Left renal cortex interstitium (tissue), 4 donors: ENCODE data around the gene C1orf159. TPM values are rescaled to one million over a fixed set of nuclear protein-coding genes. Genes with fewer than 3 reads are reported as not detected.
"Not testable (repeated sequence)": the region's sequence is repeated elsewhere in the genome, so short reads cannot be mapped to it uniquely, and the experiment has no call there.

Experiments
- DNase-seq, 4 donors: peaks; one replicate each; pipeline ENCODE4 v3.0.0-alpha.2; 2013; ENCODE audit warnings: low read depth in 4 of 4, low spot score in 2 of 4, missing footprints in 1 of 4
- polyA plus RNA-seq, 4 donors: library from polyadenylated mRNA; unstranded; fragments of 120-200 nt; gene quantifications; one replicate each; pipeline ENCODE4 v1.2.1, GENCODE V29; 2013; ENCODE audit not compliant: insufficient read length in 4 of 4

The C1orf159 gene
- polyA plus RNA-seq, 4 donors = 5.5 to 24.1 (median 14.1) TPM

- no peak for DNase-seq
These were observed 32.2 kb downstream of the C1orf159 start for GRCh38 chr1:1083416-1084371.

GRCh38 chr1:1082776-1083415 is 33.0 kb downstream of the C1orf159 start:
- DNase-seq = no peak

- no peak for DNase-seq
These were observed 33.6 kb downstream of the C1orf159 start for GRCh38 chr1:1082239-1082775.

DNA sequence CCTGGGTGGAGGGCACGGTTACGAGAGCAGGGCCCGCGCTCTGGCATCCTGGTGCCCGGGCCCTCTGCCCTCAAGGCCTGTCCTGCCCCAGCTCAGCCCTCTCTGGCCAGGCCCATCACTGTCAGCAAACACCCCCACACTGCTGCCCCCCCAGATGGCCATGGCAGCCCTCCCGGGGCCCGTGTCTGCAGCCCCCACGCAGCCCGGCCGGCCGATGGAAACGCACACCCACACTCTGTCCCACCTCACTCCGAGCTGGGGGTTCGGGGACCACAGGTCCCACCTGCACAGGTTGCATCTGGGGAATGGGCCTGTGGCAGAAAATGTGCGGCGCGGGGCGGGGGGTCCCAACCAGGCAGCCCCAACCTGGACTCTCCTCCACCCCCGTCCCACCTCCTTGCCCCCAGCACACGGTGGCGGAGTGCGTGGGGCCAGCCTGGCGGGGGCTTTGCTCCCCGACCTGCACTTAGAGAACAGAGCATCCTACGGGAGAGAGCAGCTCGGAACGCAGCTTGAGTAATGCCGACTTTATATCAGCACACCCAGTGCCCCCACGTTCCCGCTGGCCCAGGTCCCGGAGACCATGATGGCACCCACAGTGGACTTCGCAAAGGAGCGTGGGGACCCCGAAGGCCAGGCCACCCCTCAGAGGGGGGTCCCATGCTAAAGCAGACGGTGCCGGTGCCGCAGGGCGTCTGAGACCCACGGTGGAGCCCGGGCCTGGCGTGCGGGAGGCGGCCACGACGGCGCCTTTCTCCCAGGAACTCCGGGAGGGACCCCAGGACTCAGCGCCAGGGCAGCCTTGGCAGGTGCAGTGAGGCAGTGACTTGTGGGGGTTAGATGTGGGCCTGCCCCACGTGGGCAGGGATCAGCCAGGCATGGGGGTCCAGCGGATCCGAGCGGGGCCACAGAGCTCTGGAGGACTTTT is 34.3 kb downstream of the C1orf159 start:
- no peak for DNase-seq

GRCh38 chr1:1080951-1081310 is 35.0 kb downstream of the C1orf159 start:
- no peak for DNase-seq

DNA sequence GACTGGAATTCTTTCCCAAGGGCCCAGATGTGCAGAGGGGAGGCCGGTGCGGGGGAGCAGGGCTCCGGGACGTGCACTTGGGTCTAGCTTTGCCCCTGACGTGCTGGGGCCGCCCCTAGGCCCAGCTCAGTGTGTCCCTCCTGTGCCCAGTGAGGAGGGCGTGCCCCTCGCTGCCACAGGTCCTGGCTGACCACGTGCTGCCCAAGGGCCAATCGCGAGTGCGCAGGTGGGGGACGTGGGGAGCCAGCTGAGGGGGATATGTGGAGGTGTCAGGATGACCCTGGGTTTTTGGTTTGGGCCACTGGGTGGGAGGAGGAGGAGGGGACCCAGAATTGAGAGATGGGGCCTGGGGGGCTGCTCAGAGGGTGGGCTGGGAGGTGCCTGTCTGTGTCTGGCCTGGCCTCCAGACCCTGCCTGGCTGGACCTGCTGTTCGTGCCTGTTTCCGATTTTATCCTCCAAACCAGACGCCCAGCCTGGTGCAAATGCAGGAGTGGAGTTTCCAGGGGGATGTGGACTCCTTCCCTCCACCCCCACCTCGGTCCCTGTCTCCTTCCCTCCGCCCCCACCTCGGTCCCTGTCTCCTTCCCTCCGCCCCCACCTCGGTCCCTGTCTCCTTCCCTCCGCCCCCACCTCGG is 35.6 kb downstream of the C1orf159 start:
- DNase-seq = no peak

DNA sequence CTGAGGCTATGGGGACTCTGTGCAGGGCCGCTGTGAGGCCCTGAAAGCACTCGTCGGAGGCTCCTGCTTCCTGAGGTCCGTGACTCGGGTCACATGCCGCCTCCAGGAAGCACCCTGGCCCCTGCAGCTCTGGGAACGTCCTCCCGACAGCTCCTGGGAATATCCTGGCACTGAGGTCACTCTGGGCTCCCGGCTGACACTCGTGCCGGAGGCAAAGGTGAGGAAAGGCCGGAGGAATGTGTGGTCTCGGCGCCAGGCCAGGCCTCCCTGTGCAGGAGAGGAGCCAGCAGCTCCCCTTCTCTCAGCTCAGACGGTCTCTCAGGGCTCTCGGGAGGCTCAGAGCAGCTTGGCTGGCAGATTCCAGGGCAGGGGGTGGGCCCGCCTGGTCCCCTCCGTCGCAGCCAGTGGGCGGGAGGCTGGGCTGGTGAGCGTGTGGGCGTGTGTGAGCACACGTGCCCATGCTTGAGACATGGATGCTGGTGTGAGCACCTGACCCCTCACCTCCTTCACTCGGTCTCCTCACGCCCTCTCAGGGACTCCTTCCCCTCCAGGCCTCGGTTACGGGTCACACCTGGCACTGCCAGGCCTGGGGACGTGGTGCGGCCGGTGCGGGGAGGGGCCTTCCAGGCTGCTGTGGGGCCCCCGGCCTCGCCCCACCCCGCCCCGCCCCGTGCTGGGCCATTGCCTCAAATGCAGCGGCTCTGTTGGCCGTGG is 36.3 kb downstream of the C1orf159 start:
- DNase-seq = no peak

DNA sequence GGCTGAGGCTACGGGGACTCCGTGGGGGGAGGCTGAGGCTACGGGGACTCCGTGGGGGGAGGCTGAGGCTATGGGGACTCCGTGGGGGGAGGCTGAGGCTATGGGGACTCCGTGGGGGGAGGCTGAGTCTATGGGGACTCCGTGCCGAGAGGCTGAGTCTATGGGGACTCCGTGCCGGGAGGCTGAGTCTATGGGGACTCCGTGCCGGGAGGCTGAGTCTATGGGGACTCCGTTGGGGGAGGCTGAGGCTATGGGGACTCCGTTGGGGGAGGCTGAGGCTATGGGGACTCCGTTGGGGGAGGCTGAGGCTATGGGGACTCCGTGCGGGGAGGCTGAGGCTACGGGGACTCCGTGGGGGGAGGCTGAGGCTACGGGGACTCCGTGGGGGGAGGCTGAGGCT is 38.5 kb downstream of the C1orf159 start:
- DNase-seq = not testable (repeated sequence)

- no peak for DNase-seq
These were observed 40.5 kb downstream of the C1orf159 start for GRCh38 chr1:1075148-1075935.

DNA sequence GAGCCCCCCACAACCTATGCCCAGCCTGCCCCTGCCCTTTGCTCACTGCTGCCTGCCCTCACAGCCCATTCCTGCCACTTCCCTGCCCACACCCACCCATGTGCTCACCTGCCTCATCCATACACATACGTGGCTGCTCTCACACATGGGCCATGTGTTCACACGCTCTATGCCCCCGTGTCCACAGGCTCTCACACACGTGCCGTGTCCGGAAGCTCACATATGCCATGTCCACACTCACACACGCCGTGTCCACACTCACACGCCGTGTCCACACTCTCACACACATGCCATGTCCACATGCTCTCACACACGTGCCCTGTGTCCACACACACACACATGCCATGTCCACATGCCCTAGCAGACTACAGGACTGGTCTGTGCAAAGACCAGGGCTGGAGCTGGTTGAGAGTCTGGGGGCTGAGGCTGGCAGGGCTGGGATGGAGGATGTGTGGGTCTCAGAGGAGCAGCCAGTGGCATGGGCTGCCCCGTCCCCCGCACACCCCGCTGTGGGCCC is 41.2 kb downstream of the C1orf159 start:
- DNase-seq = no peak

DNA sequence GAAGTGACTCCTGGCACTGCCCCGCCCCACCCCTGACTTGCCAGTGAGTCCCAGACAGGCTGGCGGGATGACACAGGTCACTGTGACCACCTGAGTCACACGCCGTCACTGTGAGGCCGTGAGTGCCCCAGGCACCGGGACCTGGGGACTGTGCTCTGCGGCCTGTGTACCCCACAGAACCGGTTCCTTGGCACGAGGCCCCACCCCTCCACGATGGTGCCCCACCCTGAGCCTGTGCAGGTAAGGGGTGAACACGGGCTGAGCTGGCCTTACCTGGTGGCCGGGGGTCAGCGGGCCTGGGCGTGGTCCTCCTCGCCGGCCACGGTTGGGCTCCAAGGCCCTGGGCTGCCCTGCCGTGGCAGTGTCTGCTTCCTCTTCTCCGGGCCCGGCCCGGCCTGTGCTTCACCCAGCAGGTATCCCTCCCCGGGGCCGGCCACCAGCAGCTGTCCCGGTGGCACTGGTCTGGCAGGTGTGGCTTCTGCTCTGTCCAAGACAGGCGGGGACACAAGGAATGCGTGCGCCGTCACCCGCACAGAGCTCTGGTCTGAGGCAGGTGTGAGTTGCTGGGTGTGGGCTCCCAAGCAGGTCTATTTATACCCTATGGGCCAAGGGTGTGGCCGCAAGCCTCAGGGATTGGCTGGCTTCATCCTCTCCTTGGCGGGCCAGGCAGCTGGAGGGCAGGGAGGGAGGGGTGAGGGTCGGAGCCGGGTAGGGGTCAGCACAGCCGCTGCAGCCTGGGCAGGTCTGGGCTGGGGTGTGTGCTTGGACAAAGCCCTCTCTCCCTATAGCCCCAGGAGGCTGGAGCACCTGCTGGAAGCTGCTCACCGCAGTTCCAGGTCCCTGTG is 41.9 kb downstream of the C1orf159 start, which contains the start of gene RNF223:
RNF223 (minus strand) TSS at position 564 of the 845 bp plus-strand sequence. CDS start 1,740 bp downstream, outside the sequence.
- DNase-seq = no peak

DNA sequence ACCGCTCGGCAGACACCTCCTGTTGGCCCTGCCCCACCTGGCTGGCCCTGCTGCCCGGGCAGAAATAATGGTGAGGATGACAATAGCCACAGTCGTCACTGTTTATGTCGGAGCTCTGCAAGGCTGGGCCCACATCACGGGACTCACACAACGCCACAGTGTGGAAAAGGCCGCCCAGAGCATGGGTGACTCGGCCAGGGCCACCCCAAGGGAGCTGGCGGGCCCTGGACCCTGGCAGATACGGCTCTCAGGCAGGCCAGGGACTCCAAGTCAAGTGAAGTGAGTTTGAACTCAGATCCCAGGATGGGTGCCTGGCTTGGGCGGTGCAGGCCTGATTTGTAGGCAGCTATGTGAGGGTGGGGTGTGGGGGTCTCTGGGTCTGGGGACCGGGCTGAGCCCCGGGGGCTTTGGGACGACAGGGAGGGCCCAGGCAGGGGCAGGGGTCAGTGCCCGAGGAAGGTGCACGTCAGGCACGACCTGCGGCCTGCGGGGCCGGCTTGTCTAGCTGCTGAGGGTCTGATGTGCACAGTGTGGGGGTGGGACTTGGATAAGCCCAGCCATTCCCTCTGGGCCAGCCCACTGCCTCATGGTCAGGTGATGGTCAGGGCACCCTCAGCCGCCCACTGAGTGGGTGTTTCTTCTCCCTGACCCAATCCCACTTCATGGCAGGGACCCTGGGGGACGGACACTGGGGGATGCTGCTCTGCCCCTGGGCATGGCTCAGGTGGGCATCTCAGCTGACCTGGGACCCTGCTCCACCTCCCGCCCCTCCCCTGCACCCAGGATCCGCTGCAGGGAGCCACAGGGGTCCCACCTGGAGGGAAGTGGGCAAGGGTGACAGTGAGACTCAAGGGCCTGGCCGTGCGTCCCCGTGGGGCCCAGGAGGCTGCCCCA is 42.8 kb downstream of the C1orf159 start:
- DNase-seq = no peak

GRCh38 chr1:1072299-1072848 is 43.5 kb downstream of the C1orf159 start:
- no peak for DNase-seq

DNA sequence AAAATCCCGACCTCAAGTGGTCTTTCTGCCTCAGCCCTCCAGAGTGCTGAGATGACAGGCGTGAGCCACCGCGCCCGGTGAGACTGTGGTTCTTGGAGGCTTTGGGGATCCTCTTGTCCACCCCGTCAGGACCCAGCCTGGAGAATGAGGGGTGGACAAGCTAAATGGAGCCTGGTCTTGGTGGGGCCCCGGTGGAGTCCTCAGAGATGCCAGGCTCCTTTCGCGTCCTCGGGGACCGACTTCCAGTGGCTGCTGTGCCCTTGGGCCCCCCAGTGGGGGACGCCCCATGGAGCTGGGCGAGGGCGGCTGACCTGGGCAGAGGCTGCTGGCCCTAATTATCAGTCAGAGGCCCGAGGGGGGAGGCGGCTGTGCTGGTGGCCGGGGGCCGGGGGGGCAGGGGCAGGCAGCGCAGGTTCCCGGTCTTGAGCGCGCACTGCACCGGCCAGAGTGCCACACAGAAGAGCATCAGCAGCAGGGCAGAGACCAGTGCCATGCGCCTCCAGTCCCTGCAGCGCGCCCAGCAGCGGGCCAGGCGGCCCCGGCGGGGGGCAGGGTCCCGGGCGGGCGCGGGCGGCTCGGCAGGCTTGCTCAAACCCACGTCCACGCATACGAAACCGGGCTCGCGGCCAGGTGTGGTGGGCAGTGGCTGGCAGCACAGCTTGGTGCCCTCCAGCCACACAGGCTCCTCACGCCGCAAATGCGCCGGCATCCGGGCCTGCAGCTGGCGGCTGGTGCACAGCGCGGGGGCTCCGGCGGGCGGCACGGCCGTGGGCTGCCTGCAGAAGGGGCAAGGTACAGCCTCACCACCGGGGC is 44.2 kb downstream of the C1orf159 start:
- no peak for DNase-seq
